Fibroblast of skin of back (primary cell): ENCODE results near the gene SGSM1.
A peak's percentile ranks its signal among the peaks of the same experiment; 100 is the strongest.
"Not testable (repeated sequence)": the region's sequence is repeated elsewhere in the genome, so short reads cannot be mapped to it uniquely, and the experiment has no call there.

Source experiments
- DNase-seq: peaks from one replicate; pipeline ENCODE4 v3.0.0-alpha.2; 2013

SGSM1 gene

DNA sequence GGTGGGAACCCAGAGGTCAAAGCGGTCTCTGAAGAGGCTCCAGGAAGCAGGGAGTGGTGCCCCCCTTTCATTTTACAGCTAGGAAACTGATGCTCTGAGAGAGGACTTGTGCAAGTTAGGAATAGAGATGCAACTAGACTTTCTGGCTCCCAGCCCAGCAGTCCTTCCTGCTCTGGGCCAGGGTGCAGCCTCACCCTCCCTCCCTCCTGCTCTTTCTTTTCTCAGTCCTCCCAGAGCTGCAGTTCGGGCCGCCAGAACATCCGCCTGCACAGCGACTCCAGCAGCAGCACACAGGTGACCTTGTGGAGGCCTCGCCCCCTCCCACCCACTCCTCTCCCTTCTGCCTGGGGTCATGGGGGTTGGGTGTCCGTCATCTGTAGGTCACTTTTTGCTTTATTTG is 89.0 kb downstream of the SGSM1 start:
- peak; percentile 3 for DNase-seq

DNA sequence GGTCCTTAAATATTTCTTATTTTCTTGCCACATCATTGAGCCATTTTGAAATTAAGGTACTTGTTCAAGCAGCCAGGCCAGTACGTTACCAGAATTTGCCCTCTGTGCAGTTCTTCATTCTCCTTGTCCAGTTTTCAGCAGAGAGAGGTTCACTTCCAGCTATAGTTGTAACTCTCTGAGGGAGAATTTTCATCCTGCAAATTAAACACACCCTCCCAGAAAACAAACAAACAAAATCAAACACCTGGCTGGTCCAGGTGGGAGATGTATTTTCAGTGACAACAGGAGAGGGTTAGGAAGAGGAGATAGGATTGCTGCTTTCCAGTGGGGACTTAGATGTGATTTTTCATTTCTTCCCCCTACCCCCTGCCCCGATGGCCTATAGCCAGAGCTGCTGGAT is 95.4 kb downstream of the SGSM1 start:
- DNase-seq: no peak

DNA sequence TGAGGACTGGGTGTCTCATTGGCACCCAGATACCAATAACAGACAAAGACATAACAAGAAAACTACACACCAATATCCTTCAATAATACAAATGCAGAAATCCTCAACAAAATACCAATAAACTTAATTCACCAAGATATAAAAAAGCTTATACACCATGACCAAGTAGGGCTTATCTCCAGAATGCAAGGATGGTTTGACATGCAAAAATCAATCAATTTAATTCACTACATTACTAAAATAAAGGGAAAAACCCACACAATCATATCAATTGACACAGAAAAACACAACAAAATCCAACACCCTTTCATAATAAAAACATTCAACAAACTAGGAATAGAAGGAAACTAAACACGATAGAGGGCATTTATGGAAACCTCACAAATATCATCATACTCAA is 99.9 kb downstream of the SGSM1 start:
- DNase-seq: no peak

DNA sequence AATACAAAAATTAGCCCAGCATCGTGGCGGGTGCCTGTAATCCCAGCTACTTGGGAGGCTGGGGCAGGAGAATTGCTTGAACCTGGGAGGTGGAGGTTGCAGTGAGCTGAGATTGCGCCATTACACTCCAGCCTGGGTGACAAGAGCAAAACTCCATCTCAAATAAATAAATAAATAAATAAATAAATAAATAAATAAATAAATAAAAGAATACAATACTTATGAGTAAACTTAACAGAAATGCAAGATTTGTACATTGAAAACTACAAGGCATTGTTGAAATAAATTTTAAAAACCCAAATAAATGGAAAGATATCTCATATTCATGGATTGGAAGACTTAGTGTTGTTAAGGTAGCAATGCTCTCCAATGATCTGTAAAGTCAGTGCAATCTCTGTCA is 101.1 kb downstream of the SGSM1 start:
- DNase-seq: not testable (repeated sequence)

DNA sequence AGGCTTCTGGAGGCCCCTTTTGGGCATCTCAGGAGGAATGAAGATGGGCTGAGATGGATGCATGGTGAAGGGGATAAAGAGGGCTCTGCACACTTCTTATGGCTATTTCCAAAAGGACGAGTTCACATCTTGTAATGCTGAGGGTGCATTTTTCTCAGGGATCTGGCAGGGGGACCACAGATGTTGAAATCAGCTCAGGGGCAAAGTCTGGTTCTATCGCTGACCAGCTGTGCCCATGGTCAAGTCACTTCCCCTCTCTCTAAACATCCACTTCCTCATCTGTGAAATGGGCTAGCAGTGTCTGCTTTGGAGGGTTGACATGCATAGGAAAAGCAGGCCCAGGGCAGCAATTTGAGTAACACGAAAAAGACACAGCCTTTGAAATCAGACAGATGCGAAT is 114.0 kb downstream of the SGSM1 start:
- no peak for DNase-seq

DNA sequence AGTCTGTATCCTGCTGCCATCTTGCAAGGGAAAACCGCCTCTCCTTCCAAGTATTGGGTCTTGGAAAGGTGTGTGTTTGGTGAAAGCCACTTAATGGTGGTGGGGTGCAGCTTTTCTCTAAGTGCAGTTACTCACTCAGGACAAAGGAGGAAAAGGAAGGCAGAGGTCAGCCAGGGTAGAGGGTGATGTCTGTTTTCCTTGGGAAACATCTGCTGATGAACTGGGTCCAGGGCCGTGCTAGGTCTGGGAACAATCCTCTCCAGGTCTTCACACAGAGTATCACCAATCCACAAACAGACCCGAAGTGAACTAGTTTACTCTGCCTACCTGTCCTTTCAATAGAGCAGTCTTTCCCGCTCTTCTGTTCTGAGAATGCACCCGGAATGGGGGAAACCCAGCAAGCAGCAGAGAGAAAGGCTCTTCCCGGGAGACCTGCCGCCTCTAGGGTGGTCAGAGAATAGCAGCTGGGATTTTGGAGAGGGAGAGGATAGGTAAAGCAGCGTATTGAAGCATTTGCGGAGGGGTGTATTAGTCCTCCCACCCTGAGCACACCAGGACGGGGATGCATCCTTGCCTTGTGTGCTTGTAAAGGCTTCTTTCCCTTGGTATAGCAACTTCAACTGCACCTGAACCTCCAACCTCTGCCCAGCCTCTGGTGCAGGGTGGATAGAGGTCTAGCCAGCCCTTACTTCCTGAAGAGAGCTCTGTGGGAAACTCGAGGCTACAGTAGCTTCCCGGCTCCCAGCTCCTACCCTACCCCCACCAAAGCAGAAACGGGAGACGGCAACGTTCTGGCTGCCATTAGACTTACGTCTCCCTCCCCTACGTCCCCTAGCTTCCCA is 119.8 kb downstream of the SGSM1 start:
- DNase-seq: no peak

DNA sequence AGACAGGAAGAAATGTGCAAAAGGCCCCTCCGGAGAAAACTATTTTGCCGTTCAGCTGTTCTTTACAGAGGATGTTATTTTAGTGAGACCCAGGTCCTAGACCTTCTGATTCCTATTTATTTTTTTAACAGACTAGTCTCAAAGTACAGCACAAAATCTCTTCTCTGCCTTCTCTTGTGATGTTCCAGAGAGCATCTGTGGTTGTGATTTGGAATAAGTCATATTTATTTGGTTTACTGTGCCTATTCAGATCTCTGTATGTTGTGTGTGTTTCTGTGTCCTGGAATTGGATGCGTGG is 120.4 kb downstream of the SGSM1 start:
- DNase-seq: no peak

DNA sequence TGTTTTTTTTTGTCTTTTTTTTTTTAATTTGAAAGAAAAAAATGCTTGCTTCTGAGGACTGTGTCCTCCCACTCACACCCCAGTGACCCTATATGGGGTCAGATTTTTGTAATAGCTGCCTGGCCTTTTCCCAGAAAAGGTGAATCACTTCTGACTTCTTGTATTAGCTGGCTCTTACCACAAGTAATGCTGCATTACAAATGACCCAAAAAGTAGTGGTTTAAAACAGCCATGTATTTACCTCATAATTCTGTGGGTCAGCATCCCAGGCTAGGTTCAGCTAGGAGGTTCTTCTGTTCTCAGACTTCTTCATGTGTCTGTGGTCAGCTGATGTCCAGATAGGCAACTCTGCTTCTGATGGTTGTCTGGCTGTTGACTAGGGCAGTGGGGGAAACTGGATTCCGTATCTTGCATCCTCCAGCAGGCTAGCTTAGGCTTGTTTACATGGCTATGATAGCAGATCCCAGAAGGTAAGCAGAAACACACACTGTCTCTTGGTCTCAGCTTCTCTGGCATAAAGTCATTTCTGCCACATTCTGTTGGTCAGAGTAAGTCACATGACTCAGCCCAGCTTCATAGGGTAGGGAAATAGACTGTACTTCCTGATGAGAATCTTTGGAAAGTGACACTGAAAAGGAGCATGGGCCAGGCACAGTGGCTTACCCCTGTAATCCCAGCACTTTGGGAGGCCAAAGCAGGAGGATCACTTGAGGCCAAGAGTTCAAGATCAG is 121.0 kb downstream of the SGSM1 start:
- DNase-seq: peak; percentile 17

DNA sequence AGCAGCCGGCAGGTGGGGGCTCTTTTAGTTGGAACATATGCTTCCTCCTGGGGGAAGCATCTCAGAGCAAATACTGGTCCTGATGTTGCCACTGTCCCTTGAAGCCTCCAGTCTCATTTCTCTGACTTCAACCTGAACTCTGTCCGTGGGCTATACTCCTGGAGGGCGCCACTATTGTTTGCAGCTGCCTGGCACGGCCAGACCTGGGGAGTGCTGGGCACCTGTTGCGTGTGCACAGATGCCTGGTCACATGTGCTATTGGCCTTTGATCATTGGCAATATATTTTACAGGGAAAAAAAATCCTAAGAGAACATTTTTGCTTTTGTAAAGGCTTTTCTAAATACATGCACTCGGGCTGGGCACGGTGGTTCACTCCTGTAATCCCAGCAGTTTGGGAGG is 122.3 kb downstream of the SGSM1 start:
- no peak for DNase-seq

DNA sequence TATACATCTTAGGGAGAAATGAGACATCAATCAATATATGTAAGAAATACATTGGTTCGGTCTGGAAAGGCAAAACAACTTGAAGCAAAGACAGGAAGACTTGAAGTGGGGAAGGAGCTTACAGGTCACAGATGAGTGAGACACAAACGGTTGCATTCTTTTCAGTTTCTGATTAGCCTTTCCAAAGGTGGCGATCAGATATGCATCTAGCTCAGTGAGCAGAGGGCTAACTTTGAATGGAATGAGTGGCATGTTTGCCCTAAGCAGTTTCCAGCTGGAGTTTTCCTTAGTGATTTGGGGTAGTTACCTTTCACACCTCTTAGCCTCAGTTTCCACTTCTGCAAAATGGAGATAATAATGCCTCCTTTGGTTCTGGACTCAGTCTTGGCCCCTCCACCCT is 124.7 kb downstream of the SGSM1 start:
- no peak for DNase-seq

DNA sequence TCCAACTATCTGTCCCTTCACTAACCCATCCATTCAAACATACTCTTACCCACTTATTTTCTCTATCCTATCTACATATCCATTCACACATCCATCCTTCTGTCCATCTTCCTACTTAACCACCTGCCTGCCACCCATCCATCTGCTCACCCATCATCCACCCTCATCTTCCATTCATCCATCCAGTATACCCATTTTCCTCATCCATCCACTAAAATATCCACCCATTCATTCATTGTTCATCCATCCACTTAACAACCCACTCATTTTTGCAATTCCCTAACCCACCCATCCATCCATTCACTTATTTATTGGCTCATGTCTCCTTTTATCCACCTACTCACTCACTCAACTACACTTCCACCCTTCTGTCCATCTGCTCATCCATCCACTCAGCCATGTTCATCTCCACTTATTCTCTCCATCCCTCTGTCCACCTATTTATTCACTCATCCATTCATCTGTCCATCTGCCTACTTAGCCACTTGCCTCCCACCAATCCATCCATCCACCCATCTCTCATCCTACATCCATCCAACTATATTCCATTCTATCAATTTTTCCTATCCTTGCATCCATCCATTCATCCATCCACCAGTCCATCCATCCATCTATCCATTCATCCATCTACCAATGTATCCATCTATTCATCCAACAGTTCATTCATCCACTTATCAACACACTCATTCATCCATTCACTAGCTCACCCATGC is 129.9 kb downstream of the SGSM1 start:
- no peak for DNase-seq

DNA sequence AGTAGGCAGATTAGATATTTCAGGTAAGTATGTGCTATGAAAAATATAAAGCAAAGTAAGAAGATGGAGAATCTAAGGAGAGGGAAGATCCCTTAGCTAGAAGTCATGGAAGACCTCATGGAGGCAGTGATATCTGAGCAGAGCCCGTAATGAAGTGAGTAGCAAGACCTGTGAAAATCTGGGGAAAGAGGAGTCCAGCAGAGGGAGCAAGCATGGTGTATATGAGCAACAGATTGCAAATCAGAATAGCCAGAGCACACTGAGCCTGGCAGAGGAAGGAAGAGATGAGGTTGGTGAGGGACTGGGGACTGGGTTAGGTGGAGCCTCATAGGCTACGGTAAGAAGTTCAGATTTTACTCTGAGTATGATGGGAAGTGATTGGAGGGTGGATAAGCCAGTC is 131.1 kb downstream of the SGSM1 start:
- peak; percentile 10 for DNase-seq

DNA sequence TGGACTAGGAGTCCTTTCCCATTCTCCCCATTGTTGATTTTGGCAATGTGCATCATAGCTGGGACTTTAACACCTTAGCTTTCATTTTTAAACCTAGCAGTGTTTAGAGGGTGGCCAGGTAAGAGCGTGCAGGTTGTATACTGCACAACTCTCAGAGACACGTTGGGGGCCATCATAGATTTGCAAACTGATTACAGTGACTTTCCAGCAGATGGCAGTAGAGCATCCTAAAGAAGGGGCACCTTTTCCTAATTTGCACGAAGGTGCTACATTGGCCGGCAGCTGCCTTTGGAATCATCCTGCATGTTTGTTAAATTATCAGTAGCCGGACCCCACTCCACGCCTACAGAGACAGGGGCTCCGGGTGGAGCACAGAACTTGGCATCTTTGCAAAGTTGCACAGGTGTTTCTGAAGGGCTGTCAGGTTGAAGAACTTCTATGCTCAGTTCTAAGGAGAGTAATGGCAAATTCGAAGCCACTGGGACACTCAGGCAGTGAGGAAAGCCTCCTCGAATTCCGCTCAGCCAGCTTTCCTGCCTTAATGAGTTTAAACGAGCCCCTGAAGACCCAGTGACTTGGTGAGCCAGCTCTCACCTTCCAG is 132.8 kb downstream of the SGSM1 start:
- DNase-seq: peak; percentile 27

DNA sequence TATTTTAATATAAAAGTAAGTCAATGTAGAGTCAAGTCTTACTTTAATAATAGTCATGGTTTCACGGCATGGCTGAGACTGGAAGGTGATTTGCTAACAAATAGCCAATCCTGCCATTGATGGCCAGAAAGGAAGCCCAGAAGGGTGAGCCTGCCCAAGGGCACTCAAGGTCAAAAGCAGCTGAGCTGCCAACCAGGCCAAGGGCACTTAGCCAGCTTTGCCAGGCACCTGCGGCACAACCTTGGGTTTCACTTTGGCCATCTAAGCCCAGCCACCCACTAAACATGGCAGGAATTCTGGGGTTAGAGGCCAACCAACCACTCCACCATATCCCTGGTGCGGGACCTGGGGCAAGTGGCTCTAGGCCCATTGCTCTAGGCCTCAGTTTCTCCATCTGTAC is 136.3 kb downstream of the SGSM1 start:
- no peak for DNase-seq

DNA sequence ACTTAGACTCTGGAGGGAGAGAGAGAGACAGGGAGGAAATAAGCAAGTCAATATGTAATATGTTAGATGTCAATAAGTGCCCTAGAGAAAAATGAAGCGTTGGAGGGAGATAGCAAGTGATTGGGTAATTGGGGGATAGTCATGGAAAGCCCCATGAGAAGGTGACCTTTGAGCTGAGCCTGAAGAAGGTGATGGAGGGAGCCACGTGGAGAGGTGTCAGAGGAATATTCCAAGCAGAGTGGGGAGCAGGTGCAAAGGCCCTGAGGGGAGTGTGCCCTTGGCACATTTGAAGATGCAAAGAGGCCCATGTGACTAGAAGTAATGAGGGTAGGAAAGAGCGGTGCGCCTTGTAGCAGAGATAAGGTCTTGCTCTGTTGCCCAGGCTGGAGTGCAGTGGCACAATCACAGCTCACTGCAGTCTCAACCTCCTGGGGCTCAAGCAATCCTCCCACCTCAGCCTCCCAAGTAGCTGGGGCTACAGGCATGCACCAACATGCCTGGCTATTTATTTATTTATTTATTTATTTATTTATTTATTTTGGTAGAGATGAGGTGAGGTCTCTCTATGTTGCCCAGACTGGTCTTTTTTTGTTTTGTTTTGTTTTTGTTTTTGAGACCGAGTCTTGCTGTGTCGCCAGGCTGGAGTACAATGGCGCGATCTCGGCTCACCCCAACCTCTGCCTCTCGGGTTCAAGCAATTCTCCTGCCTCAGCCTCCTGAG is 138.4 kb downstream of the SGSM1 start:
- DNase-seq: no peak

DNA sequence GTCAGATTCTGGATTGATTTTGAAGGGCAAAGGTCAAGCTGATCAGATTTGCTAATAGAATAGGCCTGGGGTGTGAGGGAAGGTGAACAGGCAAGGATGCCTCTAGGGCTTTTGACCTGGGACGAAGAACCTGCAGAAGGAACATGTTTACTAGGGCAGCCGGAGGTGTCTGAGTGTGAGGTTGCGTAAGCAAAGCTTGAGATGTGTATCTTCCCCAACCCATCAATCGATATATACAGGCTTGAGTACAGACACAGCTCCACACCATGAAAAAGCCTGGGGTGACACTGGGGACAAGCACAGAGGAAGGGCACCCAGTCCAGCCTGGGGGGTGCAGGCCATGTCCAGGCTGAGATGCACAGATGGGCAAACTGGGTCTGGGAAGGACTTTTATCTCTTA is 139.4 kb downstream of the SGSM1 start:
- DNase-seq: no peak

DNA sequence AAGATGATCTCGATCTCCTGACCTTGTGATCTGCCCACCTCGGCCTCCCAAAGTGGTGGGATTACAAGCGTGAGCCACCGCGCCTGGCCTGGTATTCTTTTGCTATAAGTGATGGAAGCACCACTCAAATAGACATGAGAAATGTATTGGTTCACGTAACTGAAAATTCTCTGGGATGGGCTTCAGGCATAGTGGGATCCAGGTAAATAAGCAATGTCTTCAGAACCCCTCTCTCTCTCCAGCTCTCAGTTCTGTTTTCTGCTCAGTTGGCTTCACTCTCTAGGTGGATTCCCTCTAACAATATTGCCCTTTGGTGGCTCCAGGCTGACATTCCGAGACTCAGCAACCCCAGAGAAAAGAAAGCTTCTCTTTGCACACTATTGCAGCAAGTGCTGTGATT is 141.4 kb downstream of the SGSM1 start:
- DNase-seq: no peak

DNA sequence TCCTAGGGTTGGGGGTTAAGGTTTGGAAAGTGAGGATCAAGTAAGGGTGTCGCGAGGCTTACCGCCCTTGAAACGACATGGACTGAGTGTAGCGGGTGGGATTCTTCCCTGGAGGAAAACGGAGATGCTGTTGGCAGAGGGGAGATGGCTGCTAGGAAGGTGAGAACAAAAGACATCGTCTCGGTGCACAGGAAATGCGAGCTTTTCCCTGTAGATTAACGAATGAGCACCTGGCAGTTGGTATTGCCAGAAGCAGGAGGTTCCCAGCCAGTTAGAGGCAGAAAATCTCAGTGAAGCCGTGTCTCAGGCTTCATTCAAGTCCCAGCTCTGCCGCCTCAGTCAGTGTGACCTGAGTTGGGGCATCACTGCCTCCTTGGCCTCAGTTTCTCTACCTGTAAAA is 141.9 kb downstream of the SGSM1 start:
- DNase-seq: no peak

DNA sequence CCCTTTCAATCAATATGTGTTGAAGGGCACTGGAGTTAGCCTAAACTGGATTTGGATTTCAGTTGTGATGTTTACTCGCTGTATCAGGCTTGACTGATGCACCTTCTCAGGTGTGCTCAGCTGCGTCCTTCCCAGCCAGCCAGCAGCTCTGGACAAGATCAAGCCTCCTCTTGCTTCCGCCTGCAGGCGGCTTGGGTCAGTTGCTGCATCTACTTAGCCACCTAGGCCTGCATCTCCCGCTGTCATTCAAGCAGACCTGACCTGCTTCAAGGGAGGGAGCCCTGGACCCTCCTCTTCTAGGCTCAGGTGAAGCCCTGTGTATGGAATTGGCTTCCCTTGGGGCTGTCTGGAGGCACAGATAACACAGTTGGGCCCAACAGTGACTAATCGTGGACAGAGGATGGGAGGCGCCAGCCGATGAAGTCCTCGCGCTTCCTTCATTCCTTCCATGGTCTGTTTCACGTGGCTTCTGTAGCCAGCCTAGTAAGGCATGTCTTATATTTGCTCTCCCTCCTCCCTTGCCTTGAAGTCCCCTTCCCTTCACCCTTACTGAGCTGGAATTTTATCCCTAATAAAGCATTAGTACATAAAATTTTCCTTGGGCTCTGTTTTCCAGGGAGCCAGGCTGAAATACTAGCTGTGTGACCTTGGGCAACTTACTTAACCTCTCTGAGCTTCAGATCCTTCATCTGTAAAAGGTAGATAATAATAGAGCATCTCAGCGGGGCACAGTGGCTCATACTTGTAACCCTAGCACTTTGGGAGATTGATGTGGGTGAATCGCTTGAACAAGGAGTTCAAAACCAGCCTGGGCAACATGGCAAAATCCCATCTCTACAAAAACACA is 142.6 kb downstream of the SGSM1 start:
- DNase-seq: no peak

DNA sequence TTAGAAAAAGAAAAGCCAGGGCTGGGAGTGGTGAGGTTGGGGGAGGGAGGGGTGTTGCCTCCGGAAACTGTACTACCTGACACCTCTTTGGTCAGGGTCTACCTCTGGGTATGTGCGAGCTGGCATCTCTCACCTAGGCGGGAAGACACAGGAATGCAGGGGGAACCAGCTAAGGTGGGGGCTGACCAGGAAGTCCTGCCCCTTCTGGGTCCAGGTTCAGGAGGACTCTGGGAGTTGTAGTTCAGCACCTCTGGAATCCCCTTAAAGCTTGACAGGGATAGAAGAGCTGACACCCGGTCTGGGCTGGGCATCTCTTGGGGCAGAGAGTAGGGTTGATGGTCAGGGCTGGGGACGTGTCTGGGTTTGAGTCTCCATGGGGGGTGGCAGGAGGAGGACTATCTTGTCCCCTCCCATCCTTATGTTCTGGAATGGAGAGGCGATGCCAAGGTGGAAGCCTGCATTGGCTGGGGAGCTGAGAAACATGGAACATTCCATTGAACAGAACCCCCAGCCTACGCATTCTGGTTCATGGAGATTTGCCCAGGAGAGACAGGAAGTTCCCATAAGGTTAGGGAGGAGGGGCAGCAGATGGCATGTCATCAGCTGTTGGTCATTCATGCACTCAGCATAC is 144.4 kb downstream of the SGSM1 start:
- DNase-seq: peak; percentile 24
